Hematopoietic multipotent progenitor cell treated with erythropoietin and hydrocortisone succinate and interleukin-3 and kit ligand, for 8 days (in vitro differentiated cells): Measurements from ENCODE around the gene PDSS2.

Source experiments
- DNase-seq: peaks from one replicate; pipeline ENCODE4 v3.0.0-alpha.2; 2015

The PDSS2 gene

GRCh38 chr6:107114926-107115694 lies 344.3 kb downstream of the PDSS2 start, which contains the start of gene BEND3:
TSS of gene BEND3 (minus strand) at chr6:107115515. CDS start at chr6:107099285, 16,230 bp downstream.
- peak; percentile 9 for DNase-seq

- peak; percentile 86 for DNase-seq
Observed at GRCh38 chr6:107114213-107114925, 345.0 kb downstream of the PDSS2 start.

- peak; percentile 54 for DNase-seq
Observed at GRCh38 chr6:107110200-107110599, 349.2 kb downstream of the PDSS2 start.

- no peak for DNase-seq
Observed at GRCh38 chr6:107108201-107108890, 351.0 kb downstream of the PDSS2 start.

- DNase-seq = no peak
Observed at GRCh38 chr6:107107791-107108190, 351.6 kb downstream of the PDSS2 start.

- no peak for DNase-seq
Observed at GRCh38 chr6:107106165-107106564, 353.2 kb downstream of the PDSS2 start.

GRCh38 chr6:107105511-107106116 lies 353.8 kb downstream of the PDSS2 start:
- no peak for DNase-seq

GRCh38 chr6:107103082-107103481 lies 356.3 kb downstream of the PDSS2 start:
- DNase-seq = no peak
